ENCODE data around the gene CEP128.

- TF ChIP-seq CTCF (optimal IDR thresholded peaks at IDR 0.05 in 1 of 3, IDR thresholded peaks at IDR 0.05 in 1 of 3, conservative IDR thresholded peaks at IDR 0.05 in 1 of 3; ENCODE audit: extremely low read depth in 1 of 3, insufficient read depth in 2 of 3, low read length in 3 of 3) = no peak
- TF ChIP-seq EZH2 (IDR thresholded peaks at IDR 0.05; ENCODE audit: low read length) = no peak
Observed at GRCh38 chr14:80768646-80769045, 172.9 kb downstream of the CEP128 start.
